HEK293T (cell line): ENCODE results near the gene ING4.

Experiments used
- ARNT ChIP-seq: fragments of 450-650 bp; IDR thresholded peaks from 2 replicates; pipeline ENCODE4 v1.6.1; 2017; ENCODE audit warnings: mild to moderate bottlenecking
- BHLHE40 ChIP-seq: fragments of 450-650 bp; IDR thresholded peaks from 2 replicates; pipeline ENCODE4 v1.6.1; 2016; ENCODE audit warnings: mild to moderate bottlenecking, moderate library complexity, borderline replicate concordance
- CTBP1 ChIP-seq: fragments of 450-650 bp; IDR thresholded peaks from 2 replicates; pipeline ENCODE4 v1.6.1; 2016; ENCODE audit warnings: borderline replicate concordance
- L3MBTL2 ChIP-seq: fragments of 450-650 bp; conservative IDR thresholded peaks from 2 replicates; pipeline ENCODE4 v1.6.1; 2016; ENCODE audit warnings: mild to moderate bottlenecking
- NFRKB ChIP-seq: fragments of 450-650 bp; IDR thresholded peaks from 2 replicates; pipeline ENCODE4 v1.6.1; 2016; ENCODE audit warnings: mild to moderate bottlenecking, moderate library complexity
- SP1 ChIP-seq: fragments of 450-650 bp; IDR thresholded peaks from 2 replicates; pipeline ENCODE4 v1.6.1; 2017
- SUZ12 ChIP-seq: fragments of 450-650 bp; IDR thresholded peaks from 2 replicates; pipeline ENCODE4 v1.6.1; 2016; ENCODE audit warnings: mild to moderate bottlenecking
- TARDBP ChIP-seq: fragments of 450-650 bp; IDR thresholded peaks from 2 replicates; pipeline ENCODE4 v1.6.1; 2016
- ZNF384 ChIP-seq: fragments of 450-650 bp; IDR thresholded peaks from 2 replicates; pipeline ENCODE4 v1.6.1; 2016
- TF ChIP-seq, protein P1 (sequence below): fragments of 450-650 bp; IDR thresholded peaks from 2 replicates; pipeline ENCODE4 v1.6.1; 2016

DNA sequence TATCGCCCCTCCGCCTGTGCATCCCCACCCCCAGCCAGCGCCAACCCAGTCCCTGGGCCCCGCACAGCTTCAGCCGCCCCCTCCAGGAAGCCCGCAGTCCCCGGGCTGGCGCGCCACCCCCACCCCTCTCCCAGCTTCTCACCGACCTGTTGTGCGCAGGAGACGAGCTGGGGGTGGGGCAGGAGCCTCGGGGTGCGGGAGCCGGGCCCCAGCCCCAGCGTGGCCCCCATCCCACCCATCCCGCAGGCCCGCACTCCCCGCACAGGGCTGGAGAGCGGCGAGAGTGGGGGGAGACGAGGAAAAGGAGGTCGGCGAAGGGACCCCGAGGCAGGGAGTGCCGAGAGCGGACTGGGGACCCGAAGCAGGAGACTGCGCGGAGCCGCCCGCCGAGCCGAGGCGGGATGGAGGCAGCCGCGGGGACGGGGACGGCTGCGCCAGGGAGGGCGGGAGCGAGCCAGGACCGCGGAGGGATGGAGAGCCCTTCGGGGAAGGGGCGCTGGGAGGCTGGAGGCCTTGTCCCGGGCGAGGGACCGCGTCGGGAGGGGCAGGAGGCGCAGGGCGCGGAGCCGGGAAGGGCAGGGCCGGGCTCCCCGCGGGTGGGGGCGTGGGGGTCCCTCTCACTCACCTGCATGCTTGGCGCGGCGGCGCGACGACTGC lies 37.2 kb upstream of the ING4 start:
- TF ChIP-seq, protein P1, sequence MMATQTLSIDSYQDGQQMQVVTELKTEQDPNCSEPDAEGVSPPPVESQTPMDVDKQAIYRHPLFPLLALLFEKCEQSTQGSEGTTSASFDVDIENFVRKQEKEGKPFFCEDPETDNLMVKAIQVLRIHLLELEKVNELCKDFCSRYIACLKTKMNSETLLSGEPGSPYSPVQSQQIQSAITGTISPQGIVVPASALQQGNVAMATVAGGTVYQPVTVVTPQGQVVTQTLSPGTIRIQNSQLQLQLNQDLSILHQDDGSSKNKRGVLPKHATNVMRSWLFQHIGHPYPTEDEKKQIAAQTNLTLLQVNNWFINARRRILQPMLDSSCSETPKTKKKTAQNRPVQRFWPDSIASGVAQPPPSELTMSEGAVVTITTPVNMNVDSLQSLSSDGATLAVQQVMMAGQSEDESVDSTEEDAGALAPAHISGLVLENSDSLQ, result no peak
- TF ChIP-seq SP1 (no peak), BHLHE40 (no peak), ARNT (no peak), NFRKB (no peak), ZNF384 (no peak), L3MBTL2 (no peak), SUZ12 (no peak), TARDBP (no peak), CTBP1 (no peak)
